Testis (tissue), 3 donors: ENCODE data around the gene ODC1. TPM values are rescaled to one million over a fixed set of nuclear protein-coding genes. Genes with fewer than 3 reads are reported as not detected.

Source experiments
- DNase-seq: peaks from one replicate; pipeline ENCODE4 v3.0.0-alpha.2; 2019
- H3K27ac ChIP-seq, 2 donors: fragments of 200-600 bp; sonication (generic); one replicate each; pipeline ENCODE4 v1.5.1; 2019
- H3K27me3 ChIP-seq: fragments of 200-600 bp; sonication (generic); one replicate; pipeline ENCODE4 v1.5.1; 2019
- H3K36me3 ChIP-seq: fragments of 200-600 bp; sonication (generic); one replicate; pipeline ENCODE4 v1.5.1; 2017; ENCODE audit warnings: low read depth; ENCODE audit errors: missing control alignments
- H3K4me1 ChIP-seq: fragments of 200-600 bp; sonication (generic); one replicate; pipeline ENCODE4 v1.5.1; 2019
- H3K4me3 ChIP-seq, 2 donors: fragments of 200-600 bp; sonication (generic); one replicate each; pipeline ENCODE4 v1.5.1; 2017 to 2019
- H3K9me3 ChIP-seq: fragments of 200-600 bp; sonication (generic); one replicate; pipeline ENCODE4 v1.5.1; 2017
- POLR2A ChIP-seq: fragments of 450-650 bp; IDR thresholded peaks from one replicate; pipeline ENCODE4 v1.6.1; 2017; ENCODE audit warnings: antibody characterized with exemption, mild to moderate bottlenecking, moderate library complexity
- WGBS, 2 donors: methylation state at CpG; one replicate each; pipeline ENCODE4 v1.1.5; 2018; 5-methylcytosine and 5-hydroxymethylcytosine counted together
- intact Hi-C: fragments of 100-400 bp; cut with DNase I; formaldehyde crosslinking; loops from one replicate; pipeline ENCODE4 v1.15.1; 2023; ENCODE audit warnings: low total_unique reads
- polyA plus RNA-seq: library from polyadenylated mRNA; stranded (reverse); fragments of 350-450 nt; fragmentation: Illumina TruSeq; extraction: RNeasy Lipid Tissue Mini Kit (QIAGEN cat#74804); gene quantifications from one replicate; pipeline ENCODE4 v1.2.3, GENCODE V29; 2014; ENCODE audit warnings: low read depth, low replicate concordance; ENCODE audit not compliant: insufficient read depth
- total RNA-seq, 2 donors: library from RNA; depleted of rRNA; stranded (reverse); fragments of >200 nt; gene quantifications; one replicate each; pipeline ENCODE4 v1.2.3, GENCODE V29; 2016
- TF ChIP-seq, protein P1 (sequence below), 3 experiments: fragments of 450-650 bp in 2 of 3; fragments of 200-600 bp in 1 of 3; sonication (generic) in 1 of 3; IDR thresholded peaks; one replicate each; pipeline ENCODE4 v1.5.1; 2016 to 2019; ENCODE audit warnings: antibody characterized with exemption in 3 of 3, mild to moderate bottlenecking in 2 of 3, moderate library complexity in 1 of 3

ODC1 gene
- total and polyA plus RNA-seq, 3 donors from 2014 or later, result 208 to 321 (median 309) TPM

DNA sequence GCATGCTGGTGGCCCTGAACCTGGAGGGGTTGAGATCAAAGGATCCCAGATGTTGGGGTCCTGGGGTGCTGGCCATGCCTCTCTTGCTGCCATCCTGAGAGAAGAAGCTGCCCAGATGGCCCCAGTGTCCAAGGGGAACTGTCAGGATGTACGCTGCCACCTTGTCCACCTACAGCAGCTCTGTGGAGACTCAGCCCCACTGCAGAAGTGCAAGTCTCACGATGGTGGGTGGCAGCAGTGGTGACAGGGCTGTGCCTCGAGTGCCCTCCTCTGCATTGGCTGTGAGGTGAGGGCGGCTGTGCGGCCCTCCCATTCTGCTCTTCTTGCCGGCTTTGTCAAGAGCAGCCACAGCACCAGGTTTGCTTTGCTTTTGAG is 24.7 kb downstream of the ODC1 start:
- Histone ChIP-seq H3K27ac (no peak overlapping the region), H3K27me3 (no peaks in the 10 kb centered on the region), H3K4me3 (no peak overlapping the region), H3K4me1 (no peaks in the 10 kb centered on the region), H3K36me3 (no peaks in the 10 kb centered on the region), H3K9me3 (no peaks in the 10 kb centered on the region)
- WGBS, 2 donors, result 79 to 93% methylated on average over 2 to 6 of the region's 6 CpGs
- TF ChIP-seq, protein P1, sequence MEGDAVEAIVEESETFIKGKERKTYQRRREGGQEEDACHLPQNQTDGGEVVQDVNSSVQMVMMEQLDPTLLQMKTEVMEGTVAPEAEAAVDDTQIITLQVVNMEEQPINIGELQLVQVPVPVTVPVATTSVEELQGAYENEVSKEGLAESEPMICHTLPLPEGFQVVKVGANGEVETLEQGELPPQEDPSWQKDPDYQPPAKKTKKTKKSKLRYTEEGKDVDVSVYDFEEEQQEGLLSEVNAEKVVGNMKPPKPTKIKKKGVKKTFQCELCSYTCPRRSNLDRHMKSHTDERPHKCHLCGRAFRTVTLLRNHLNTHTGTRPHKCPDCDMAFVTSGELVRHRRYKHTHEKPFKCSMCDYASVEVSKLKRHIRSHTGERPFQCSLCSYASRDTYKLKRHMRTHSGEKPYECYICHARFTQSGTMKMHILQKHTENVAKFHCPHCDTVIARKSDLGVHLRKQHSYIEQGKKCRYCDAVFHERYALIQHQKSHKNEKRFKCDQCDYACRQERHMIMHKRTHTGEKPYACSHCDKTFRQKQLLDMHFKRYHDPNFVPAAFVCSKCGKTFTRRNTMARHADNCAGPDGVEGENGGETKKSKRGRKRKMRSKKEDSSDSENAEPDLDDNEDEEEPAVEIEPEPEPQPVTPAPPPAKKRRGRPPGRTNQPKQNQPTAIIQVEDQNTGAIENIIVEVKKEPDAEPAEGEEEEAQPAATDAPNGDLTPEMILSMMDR (IDR thresholded peaks at IDR 0.05), result no peak
- TF ChIP-seq POLR2A, result no peak
- intact Hi-C loops, result no loop called here
- no peak for DNase-seq

DNA sequence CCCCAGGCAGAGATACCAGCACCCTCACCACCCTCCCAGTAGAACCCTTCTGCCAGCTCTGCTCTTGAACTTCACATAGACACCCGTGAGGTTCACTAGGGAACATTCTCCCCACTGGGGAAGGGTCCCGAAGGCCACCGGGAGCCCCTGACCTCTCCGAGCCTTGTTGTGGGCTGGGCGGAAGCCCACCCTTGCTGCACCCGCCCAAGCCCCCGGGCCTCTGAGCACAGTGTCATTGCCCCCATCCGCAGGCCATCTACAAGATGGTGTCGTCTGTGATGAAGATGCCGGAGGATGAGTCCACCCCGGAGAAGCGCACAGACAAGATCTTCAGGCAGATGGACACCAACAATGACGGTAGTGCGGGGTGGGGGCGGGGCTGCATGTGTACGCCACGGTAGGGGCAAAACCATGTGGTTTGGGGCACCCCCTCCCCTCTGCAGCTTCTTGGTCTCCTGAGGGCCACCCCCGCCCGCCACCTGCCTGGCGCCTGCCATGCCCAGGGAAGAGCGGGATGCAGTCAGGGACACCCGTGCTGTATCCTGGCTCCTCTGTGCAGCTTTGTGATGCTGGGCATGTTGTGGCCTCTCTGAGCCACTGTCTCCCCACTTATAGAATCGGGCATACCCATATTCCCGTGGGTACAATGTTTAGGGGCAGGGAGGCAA is 25.3 kb downstream of the ODC1 start:
- TF ChIP-seq POLR2A, result no peak
- TF ChIP-seq, protein P1 (IDR thresholded peaks at IDR 0.05), result no peak
- H3K9me3 ChIP-seq, result no peaks in the 10 kb centered on the region
- no peaks in the 10 kb centered on the region for H3K36me3 ChIP-seq
- intact Hi-C loops, result no loop called here
- WGBS, 2 donors, result 92 to 97% methylated on average over 13 to 24 of the region's 24 CpGs
- no peak for DNase-seq
- H3K4me1 ChIP-seq, result no peaks in the 10 kb centered on the region
- no peak overlapping the region for H3K4me3 ChIP-seq
- H3K27me3 ChIP-seq, result no peaks in the 10 kb centered on the region
- no peak overlapping the region for H3K27ac ChIP-seq

DNA sequence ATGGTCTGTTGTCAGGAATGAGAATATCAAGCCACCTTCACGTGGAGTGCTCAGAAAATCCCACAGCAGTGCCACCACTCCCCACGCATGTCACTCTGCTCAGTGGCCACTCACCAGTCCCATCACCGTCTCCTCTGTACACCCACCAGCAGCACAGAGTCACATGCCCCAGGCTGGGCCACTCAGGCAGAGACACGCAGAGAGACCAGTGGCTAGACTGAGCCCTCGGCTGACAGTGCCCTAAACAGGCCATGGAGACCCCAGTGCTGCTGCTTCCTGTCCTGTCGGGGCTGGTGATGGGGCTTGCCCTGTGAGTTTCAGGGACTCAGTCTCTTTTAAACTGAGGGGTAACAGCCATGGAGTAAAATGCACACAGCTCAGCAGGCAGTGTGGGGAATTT is 25.9 kb downstream of the ODC1 start:
- intact Hi-C loops, result no loop called here
- no peak for DNase-seq
- Histone ChIP-seq H3K4me1 (no peaks in the 10 kb centered on the region), H3K27me3 (no peaks in the 10 kb centered on the region), H3K4me3 (no peak overlapping the region), H3K9me3 (no peaks in the 10 kb centered on the region), H3K36me3 (no peaks in the 10 kb centered on the region), H3K27ac (no peak overlapping the region)
- 91 to 94% methylated on average over 6 of the region's 6 CpGs for WGBS, 2 donors
- TF ChIP-seq, protein P1 (IDR thresholded peaks at IDR 0.05), result no peak
- TF ChIP-seq POLR2A, result no peak

DNA sequence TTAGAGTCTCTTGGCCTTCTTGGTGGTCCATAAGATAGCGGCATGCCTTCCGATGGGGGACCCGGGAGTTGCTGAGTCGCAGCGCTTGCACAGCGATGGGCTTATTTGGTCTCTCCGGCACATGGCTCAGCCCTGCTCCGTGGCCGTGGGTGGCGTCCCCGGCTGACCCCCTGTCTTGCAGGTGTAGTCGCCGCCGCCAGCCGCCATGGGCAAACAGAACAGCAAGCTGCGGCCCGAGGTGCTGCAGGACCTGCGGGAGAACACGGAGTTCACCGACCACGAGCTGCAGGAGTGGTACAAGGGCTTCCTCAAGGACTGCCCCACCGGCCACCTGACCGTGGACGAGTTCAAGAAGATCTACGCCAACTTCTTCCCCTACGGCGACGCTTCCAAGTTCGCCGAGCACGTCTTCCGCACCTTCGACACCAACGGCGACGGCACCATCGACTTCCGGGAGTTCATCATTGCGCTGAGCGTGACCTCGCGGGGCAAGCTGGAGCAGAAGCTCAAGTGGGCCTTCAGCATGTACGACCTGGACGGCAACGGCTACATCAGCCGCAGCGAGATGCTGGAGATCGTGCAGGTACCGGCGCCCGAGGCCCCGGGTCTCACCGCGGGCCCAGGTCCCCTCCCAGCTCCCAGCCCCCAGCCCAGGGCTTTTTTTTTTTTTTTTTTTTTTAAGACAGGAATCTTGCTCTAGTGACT is 28.4 kb downstream of the ODC1 start:
- intact Hi-C loops, result no loop called here
- TF ChIP-seq, protein P1 (IDR thresholded peaks at IDR 0.05), result no peak
- no peak for TF ChIP-seq POLR2A
- WGBS, 2 donors, result 61 to 83% methylated on average over 48 to 53 of the region's 54 CpGs

More for the DNA sequence above, 28.4 kb downstream of the ODC1 start:
- DNase-seq, result no peak
- Histone ChIP-seq H3K9me3 (no peaks in the 10 kb centered on the region), H3K27ac (no peak overlapping the region), H3K4me1 (no peaks in the 10 kb centered on the region), H3K36me3 (no peaks in the 10 kb centered on the region), H3K4me3 (peak overlapping the region; percentile 39 to 50), H3K27me3 (no peaks in the 10 kb centered on the region)
